Measurements from ENCODE around the gene CDCP2. TPM values are rescaled to one million over a fixed set of nuclear protein-coding genes. Genes with fewer than 3 reads are reported as not detected.

Gene CDCP2
- total RNA-seq, 4 donors from 2014 or later: 0.45 TPM; not detected in 3

DNA sequence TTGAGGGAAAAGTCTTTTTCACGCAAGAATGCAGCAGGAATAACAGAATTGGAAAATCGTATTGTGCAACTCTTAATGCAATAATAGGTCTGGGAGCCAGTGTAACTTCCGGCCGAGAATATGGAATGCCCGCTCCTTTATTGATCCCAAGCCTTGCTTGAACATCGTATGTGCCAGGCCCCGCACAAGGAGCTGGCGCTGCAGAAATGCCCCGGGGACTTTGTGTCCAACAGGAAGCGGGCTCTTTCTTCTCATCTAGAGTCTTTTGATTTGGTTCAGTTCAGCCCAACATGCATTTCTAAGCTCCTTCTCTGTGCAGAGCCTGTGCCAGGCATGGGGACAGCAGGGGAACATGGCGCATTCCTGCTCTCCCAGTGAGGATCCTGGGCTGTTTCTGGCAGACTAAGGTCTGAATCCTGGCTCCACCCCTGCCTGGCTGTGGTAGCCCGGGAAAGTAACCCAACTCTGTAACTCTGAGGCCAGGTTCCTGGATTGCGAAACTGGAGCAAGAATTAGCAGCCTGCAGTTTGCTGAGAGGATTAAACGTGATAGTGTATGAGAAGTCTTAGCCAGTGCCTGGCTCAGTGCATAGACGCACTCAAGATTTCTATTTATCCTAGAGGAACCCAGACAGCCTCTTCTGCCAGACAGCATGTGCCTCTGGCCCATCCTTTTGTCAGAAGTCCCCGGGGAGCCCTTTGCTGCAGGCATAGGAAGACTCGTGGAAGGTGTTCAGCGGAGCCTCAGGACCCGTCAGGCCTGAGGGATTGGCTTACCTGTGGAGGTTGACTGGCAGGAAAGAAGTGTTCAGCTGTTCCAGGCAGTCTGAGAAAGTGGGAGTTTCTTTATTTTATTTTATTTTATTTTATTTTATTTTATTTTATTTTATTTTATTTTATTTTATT lies 987 bp upstream of the CDCP2 start:
- WGBS, 2 donors: 53 to 59% methylated on average over 19 of the region's 19 CpGs
- no peaks in the 10 kb centered on the region for H3K27me3 ChIP-seq
- intact Hi-C loops (cut with DNase I): no loop called here
- H3K4me3 ChIP-seq (replicated peaks in 1 of 3): no peak overlapping the region
- TF ChIP-seq, protein P1, sequence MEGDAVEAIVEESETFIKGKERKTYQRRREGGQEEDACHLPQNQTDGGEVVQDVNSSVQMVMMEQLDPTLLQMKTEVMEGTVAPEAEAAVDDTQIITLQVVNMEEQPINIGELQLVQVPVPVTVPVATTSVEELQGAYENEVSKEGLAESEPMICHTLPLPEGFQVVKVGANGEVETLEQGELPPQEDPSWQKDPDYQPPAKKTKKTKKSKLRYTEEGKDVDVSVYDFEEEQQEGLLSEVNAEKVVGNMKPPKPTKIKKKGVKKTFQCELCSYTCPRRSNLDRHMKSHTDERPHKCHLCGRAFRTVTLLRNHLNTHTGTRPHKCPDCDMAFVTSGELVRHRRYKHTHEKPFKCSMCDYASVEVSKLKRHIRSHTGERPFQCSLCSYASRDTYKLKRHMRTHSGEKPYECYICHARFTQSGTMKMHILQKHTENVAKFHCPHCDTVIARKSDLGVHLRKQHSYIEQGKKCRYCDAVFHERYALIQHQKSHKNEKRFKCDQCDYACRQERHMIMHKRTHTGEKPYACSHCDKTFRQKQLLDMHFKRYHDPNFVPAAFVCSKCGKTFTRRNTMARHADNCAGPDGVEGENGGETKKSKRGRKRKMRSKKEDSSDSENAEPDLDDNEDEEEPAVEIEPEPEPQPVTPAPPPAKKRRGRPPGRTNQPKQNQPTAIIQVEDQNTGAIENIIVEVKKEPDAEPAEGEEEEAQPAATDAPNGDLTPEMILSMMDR (IDR thresholded peaks at IDR 0.05): no peak
- TF ChIP-seq POLR2A (IDR thresholded peaks at IDR 0.05): no peak
- no peaks in the 10 kb centered on the region for H3K4me1 ChIP-seq
- H3K27ac ChIP-seq: no peak overlapping the region
- H3K36me3 ChIP-seq: no peaks in the 10 kb centered on the region
- peak; percentile 61 to 71 for DNase-seq
- H3K9me3 ChIP-seq: no peaks in the 10 kb centered on the region

- 88 to 93% methylated on average over 5 of the region's 5 CpGs for WGBS, 2 donors
- no peak overlapping the region for H3K4me3 ChIP-seq (replicated peaks in 1 of 3)
- no peak for DNase-seq
- no peak overlapping the region for H3K27ac ChIP-seq
- H3K9me3 ChIP-seq: no peaks in the 10 kb centered on the region
- no peaks in the 10 kb centered on the region for H3K36me3 ChIP-seq
- no peak for TF ChIP-seq POLR2A (IDR thresholded peaks at IDR 0.05)
- TF ChIP-seq, protein P1 (IDR thresholded peaks at IDR 0.05): no peak
- no peaks in the 10 kb centered on the region for H3K27me3 ChIP-seq
- intact Hi-C loops (cut with DNase I): no loop called here
- H3K4me1 ChIP-seq: no peaks in the 10 kb centered on the region
Measured at GRCh38 chr1:54151013-54151412, 1.8 kb downstream of the CDCP2 start.

DNA sequence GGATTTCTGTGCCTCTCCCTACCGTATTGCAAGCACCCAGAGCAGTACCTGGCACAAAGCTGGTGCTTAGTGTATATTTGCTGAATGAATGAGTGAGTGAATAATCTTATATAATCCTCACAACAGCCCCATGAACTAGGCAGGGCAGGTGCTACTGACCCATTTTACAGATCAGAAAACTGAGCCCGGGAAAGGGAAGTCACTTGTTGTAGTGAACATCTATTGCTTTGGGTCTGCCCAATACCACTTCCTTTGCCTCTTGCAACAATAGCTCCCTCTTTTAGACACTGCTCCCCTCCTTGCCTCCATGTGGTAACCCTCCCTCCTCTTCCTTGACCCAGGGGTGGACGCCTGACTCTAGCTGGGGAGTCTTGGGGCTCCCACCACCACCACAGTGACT lies 3.1 kb downstream of the CDCP2 start:
- TF ChIP-seq POLR2A (IDR thresholded peaks at IDR 0.05): no peak
- TF ChIP-seq, protein P1 (IDR thresholded peaks at IDR 0.05): no peak
- DNase-seq: no peak
- no peak overlapping the region for H3K4me3 ChIP-seq (replicated peaks in 1 of 3)
- no peaks in the 10 kb centered on the region for H3K9me3 ChIP-seq
- H3K27me3 ChIP-seq: no peaks in the 10 kb centered on the region
- H3K27ac ChIP-seq: no peak overlapping the region
- intact Hi-C loops (cut with DNase I): no loop called here
- no peaks in the 10 kb centered on the region for H3K4me1 ChIP-seq
- 96 to 97% methylated on average over 3 of the region's 3 CpGs for WGBS, 2 donors
- H3K36me3 ChIP-seq: no peaks in the 10 kb centered on the region

DNA sequence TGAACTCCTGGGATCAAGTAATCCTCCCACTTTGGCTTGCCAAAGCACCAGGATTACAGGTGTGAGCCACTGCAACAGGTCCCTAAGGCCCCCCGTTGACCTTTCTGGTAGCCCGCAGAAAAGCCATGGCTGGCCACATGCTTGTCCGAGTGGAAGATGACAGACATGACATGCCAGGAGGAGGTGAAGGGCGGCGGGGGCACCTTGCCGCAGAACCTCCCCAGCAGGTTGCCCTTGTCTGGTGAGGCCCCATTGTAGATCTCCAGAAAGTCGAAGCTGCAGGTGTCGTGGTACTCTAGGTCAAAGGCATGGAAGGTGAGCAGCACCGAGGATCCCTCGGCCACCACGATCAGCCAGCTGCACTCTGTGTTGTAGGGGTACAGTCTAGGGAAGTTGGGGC lies 8.4 kb downstream of the CDCP2 start:
- Histone ChIP-seq H3K36me3 (no peaks in the 10 kb centered on the region), H3K27me3 (no peaks in the 10 kb centered on the region), H3K27ac (no peak overlapping the region), H3K9me3 (no peaks in the 10 kb centered on the region), H3K4me1 (no peaks in the 10 kb centered on the region), H3K4me3 (replicated peaks in 1 of 3) (no peak overlapping the region)
- 97 to 98% methylated on average over 9 to 11 of the region's 11 CpGs for WGBS, 2 donors
- intact Hi-C loops (cut with DNase I): no loop called here
- DNase-seq: no peak
- TF ChIP-seq, protein P1 (IDR thresholded peaks at IDR 0.05): no peak

GRCh38 chr1:54142146-54142900 lies 10.5 kb downstream of the CDCP2 start:
- Histone ChIP-seq H3K4me1 (peaks cover 0 to 4% of the 10 kb centered on the region in 2 donors), H3K27me3 (no peaks in the 10 kb centered on the region), H3K27ac (no peak overlapping the region), H3K9me3 (no peaks in the 10 kb centered on the region), H3K36me3 (no peaks in the 10 kb centered on the region), H3K4me3 (replicated peaks in 1 of 3) (no peak overlapping the region)
- DNase-seq: no peak
- TF ChIP-seq, protein P1 (IDR thresholded peaks at IDR 0.05): no peak
- TF ChIP-seq POLR2A (IDR thresholded peaks at IDR 0.05): no peak
- intact Hi-C loops (cut with DNase I): no loop called here
- WGBS, 2 donors: 59 to 62% methylated on average over 7 of the region's 9 CpGs

Data from thyroid gland (tissue), 4 donors.